ENCODE results near the gene BPIFA2. TPM values are rescaled to one million over a fixed set of nuclear protein-coding genes. Genes with fewer than 3 reads are reported as not detected.

BPIFA2 gene
- polyA plus RNA-seq, 2 of the 4 experiments (the other 2 are of a cell fraction), result 0.16 TPM; not detected in 1

DNA sequence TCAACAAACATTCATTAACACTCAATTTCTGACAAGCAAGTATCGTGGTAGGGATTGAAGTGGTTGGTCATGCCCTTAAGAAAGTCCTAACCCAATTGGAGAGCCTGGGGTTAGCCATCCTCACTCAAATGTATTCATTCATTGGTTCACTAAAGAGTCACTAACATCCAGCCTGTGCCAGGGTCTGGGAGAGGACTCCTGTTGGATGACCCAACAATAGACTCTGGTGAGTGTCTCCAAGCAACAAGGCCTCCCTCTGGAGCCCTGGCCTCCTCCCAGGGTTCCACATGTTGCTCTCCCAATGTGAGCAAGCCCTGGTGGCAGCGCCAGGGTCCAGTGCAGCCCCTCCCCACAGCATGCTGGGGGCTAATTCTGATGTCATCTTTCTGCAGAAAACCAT is 49.1 kb downstream of the BPIFA2 start, which contains the start of gene BPIFA3:
BPIFA3 (plus strand) TSS at position 301 of the 400 bp plus-strand sequence. CDS start 185 bp downstream, outside the sequence.
- POLR2A ChIA-PET, result no interaction called here
- TF ChIP-seq, protein P1, sequence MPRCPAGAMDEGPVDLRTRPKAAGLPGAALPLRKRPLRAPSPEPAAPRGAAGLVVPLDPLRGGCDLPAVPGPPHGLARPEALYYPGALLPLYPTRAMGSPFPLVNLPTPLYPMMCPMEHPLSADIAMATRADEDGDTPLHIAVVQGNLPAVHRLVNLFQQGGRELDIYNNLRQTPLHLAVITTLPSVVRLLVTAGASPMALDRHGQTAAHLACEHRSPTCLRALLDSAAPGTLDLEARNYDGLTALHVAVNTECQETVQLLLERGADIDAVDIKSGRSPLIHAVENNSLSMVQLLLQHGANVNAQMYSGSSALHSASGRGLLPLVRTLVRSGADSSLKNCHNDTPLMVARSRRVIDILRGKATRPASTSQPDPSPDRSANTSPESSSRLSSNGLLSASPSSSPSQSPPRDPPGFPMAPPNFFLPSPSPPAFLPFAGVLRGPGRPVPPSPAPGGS (IDR thresholded peaks at IDR 0.05), result no peak
- no peak for TF ChIP-seq NFE2L2 (conservative IDR thresholded peaks at IDR 0.05; ENCODE audit: low read length)
- CTCF ChIA-PET, result no interaction called here
- Histone ChIP-seq H3K4me3 (no peak within 1 kb of the TSS), H3K9me3 (no peaks in the 10 kb centered on the region), H3K4me1 (no peaks in the 10 kb centered on the region), H3K4me2 (no peak within 1 kb of the TSS), H3K27ac (no peak within 1 kb of the TSS)
- DNase-seq (ENCODE audit: low read depth in 1 of 2, low spot score in 1 of 2) (no peak), ATAC-seq (no peak), FAIRE-seq (no peak)
- WGBS (ENCODE audit: missing lambda C conversion rate), result 15% methylated on average over 2 of the region's 2 CpGs

DNA sequence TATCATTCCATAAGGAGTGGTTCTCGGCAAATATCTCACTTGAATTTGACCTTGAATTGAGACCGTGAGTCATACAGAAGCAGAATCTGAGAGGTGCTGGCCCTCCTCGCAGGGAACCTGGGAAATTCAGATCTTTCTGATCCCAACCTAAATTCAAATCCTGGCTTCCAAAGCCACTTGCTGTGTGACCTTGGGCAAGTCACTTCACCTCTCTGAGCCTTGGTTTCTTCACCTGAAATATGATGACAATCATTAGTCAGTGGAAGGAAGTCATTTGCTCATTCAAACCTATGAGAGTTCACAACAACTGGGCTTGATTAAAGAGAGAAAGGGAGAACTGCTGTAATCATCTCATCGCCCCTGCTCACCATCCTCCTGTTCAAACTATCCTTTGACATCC is 56.4 kb downstream of the BPIFA2 start:
- WGBS (ENCODE audit: missing lambda C conversion rate), result 48% methylated on average over 4 of the region's 4 CpGs
- Histone ChIP-seq H3K4me3 (no peak overlapping the region), H3K9me3 (no peaks in the 10 kb centered on the region), H3K27ac (no peak overlapping the region), H3K4me1 (no peaks in the 10 kb centered on the region), H3K4me2 (no peak overlapping the region)
- FAIRE-seq (no peak), DNase-seq (ENCODE audit: low read depth in 1 of 2, low spot score in 1 of 2) (no peak), ATAC-seq (no peak)
- CTCF ChIA-PET, result interaction anchor here (0.9 to 1.1 kb wide), 2 partner anchors 11 to 322 kb away, joined by 3 read pairs; partner anchors contain the start of gene BPIFA1
- TF ChIP-seq, protein P2, sequence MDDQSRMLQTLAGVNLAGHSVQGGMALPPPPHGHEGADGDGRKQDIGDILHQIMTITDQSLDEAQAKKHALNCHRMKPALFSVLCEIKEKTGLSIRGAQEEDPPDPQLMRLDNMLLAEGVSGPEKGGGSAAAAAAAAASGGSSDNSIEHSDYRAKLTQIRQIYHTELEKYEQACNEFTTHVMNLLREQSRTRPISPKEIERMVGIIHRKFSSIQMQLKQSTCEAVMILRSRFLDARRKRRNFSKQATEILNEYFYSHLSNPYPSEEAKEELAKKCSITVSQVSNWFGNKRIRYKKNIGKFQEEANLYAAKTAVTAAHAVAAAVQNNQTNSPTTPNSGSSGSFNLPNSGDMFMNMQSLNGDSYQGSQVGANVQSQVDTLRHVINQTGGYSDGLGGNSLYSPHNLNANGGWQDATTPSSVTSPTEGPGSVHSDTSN (IDR thresholded peaks at IDR 0.05), result no peak
- TF ChIP-seq ZFP36 (IDR thresholded peaks at IDR 0.05; ENCODE audit: borderline replicate concordance, partially characterized antibody), result no peak
- no peak for TF ChIP-seq PHF8 (IDR thresholded peaks at IDR 0.05; ENCODE audit: borderline replicate concordance, low read depth)
- TF ChIP-seq JUN (IDR thresholded peaks at IDR 0.05), result no peak
- TF ChIP-seq HOXA7 (CRISPR knock-in tag; IDR thresholded peaks at IDR 0.05), result no peak
- no peak for TF ChIP-seq CHD2 (IDR thresholded peaks at IDR 0.05; ENCODE audit: low read length, partially characterized antibody)
- no peak for TF ChIP-seq SMC3 (IDR thresholded peaks at IDR 0.05)
- TF ChIP-seq ESRRA (IDR thresholded peaks at IDR 0.05; ENCODE audit: borderline replicate concordance, low read length), result no peak
- TF ChIP-seq MAZ (IDR thresholded peaks at IDR 0.05; ENCODE audit: borderline replicate concordance, low read depth, low read length), result no peak
- POLR2A ChIA-PET, result no interaction called here

DNA sequence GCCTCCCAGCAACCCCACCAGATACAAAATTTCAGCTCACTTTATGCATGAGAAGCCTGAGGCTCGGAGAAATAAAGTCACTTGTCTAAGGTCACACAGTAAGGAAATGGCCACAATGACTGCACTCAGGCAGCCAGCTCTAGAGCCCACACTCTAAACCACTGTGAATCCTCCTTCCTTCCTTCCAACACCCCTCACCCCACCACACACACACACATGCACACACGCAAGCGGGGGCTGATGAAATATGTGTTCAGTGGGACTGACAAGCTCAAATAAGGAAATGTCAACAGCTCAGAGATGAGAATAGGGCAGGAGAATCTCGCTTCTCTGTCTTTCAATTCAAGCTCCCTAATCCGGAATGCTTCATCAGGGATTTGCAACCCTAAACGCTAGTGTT is 61.9 kb downstream of the BPIFA2 start:
- no peak for DNase-seq (ENCODE audit: low read depth in 1 of 2, low spot score in 1 of 2)
- POLR2A ChIA-PET, result no interaction called here
- TF ChIP-seq NR3C1 (IDR thresholded peaks at IDR 0.05), result no peak
- no peak for TF ChIP-seq NPAS2 (CRISPR knock-in tag; IDR thresholded peaks at IDR 0.05; ENCODE audit: borderline replicate concordance)
- no peak for TF ChIP-seq HOXA7 (CRISPR knock-in tag; IDR thresholded peaks at IDR 0.05)
- TF ChIP-seq, protein P3, sequence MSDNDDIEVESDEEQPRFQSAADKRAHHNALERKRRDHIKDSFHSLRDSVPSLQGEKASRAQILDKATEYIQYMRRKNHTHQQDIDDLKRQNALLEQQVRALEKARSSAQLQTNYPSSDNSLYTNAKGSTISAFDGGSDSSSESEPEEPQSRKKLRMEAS (IDR thresholded peaks at IDR 0.05), result no peak
- TF ChIP-seq, protein P4, sequence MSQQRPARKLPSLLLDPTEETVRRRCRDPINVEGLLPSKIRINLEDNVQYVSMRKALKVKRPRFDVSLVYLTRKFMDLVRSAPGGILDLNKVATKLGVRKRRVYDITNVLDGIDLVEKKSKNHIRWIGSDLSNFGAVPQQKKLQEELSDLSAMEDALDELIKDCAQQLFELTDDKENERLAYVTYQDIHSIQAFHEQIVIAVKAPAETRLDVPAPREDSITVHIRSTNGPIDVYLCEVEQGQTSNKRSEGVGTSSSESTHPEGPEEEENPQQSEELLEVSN (IDR thresholded peaks at IDR 0.05; ENCODE audit: borderline replicate concordance, low read depth), result no peak
- TF ChIP-seq CHD4 (IDR thresholded peaks at IDR 0.05; ENCODE audit: borderline replicate concordance), result no peak
- no peak for TF ChIP-seq BHLHE40 (IDR thresholded peaks at IDR 0.05; ENCODE audit: low read depth, low read length)
- no peak for TF ChIP-seq TP53 (CRISPR knock-in tag; IDR thresholded peaks at IDR 0.05)
- no peak for TF ChIP-seq HEYL (CRISPR knock-in tag; IDR thresholded peaks at IDR 0.05)
- TF ChIP-seq POLR2A (IDR thresholded peaks at IDR 0.05; ENCODE audit: low read length), result no peak
- no peak for TF ChIP-seq FOSL2 (IDR thresholded peaks at IDR 0.05)
- TF ChIP-seq FOSL2 (CRISPR knock-in tag; IDR thresholded peaks at IDR 0.05), result no peak
- no peak for TF ChIP-seq HOXB5 (CRISPR knock-in tag; IDR thresholded peaks at IDR 0.05)
- TF ChIP-seq KDM1A (IDR thresholded peaks at IDR 0.05; ENCODE audit: low read depth), result no peak
- TF ChIP-seq, protein P5, sequence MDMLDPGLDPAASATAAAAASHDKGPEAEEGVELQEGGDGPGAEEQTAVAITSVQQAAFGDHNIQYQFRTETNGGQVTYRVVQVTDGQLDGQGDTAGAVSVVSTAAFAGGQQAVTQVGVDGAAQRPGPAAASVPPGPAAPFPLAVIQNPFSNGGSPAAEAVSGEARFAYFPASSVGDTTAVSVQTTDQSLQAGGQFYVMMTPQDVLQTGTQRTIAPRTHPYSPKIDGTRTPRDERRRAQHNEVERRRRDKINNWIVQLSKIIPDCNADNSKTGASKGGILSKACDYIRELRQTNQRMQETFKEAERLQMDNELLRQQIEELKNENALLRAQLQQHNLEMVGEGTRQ (IDR thresholded peaks at IDR 0.05), result no peak
- no peak for TF ChIP-seq ZSCAN20 (CRISPR knock-in tag; IDR thresholded peaks at IDR 0.05)
- Histone ChIP-seq H3K4me2 (no peak overlapping the region), H3K27ac (no peak overlapping the region), H3K9me3 (no peaks in the 10 kb centered on the region), H3K4me3 (no peak overlapping the region), H3K4me1 (no peaks in the 10 kb centered on the region)
- CTCF ChIA-PET, result interaction anchor here (0.8 to 1.8 kb wide), 3 partner anchors 18 to 27 kb away, joined by 3 to 6 read pairs (median 6); no protein-coding TSS in a partner anchor
- no peak for ATAC-seq
- FAIRE-seq, result no peak
- 26% methylated on average over 6 of the region's 6 CpGs for WGBS (ENCODE audit: missing lambda C conversion rate)

All from A549 (cell line).